Spleen (tissue), 7 donors: ENCODE measurements around the gene TLR1.

Source experiments
- POLR2A ChIP-seq, 3 donors: fragments of 450-650 bp; IDR thresholded peaks; one replicate each; pipeline ENCODE4 v1.5.1; 2017; ENCODE audit warnings: antibody characterized with exemption in 3 of 3, mild to moderate bottlenecking in 1 of 3
- POLR2AphosphoS5 ChIP-seq, 3 donors: sonication (generic); formaldehyde crosslinking; IDR thresholded peaks; one replicate each; pipeline ENCODE4 v1.5.1; 2017; ENCODE audit warnings: antibody characterized with exemption in 3 of 3
- TF ChIP-seq, protein P1 (sequence below), 11 experiments: fragments of 200-600 bp in 7 of 11; fragments of 450-650 bp in 4 of 11; sonication (generic) in 4 of 11; IDR thresholded peaks in 8 of 11; conservative IDR thresholded peaks in 3 of 11; 1 replicate in 7 of 11; 2 replicates in 4 of 11; pipeline versions ENCODE4 v1.4.0 to v1.8.0; 2016 to 2021; ENCODE audit warnings: antibody characterized with exemption in 11 of 11, inconsistent platforms in 4 of 11, mild to moderate bottlenecking in 1 of 11
- donor health status: DM: no; HTN: no; CAD: no; lungs with moderate emphysema.
- donor health status: DM: no; HTN: no; CAD: no.
- donor health status: DM: no; HTN: no; CAD: no.

GRCh38 chr4:38829237-38829636, 24.6 kb upstream of the TLR1 start:
- TF ChIP-seq, protein P1, sequence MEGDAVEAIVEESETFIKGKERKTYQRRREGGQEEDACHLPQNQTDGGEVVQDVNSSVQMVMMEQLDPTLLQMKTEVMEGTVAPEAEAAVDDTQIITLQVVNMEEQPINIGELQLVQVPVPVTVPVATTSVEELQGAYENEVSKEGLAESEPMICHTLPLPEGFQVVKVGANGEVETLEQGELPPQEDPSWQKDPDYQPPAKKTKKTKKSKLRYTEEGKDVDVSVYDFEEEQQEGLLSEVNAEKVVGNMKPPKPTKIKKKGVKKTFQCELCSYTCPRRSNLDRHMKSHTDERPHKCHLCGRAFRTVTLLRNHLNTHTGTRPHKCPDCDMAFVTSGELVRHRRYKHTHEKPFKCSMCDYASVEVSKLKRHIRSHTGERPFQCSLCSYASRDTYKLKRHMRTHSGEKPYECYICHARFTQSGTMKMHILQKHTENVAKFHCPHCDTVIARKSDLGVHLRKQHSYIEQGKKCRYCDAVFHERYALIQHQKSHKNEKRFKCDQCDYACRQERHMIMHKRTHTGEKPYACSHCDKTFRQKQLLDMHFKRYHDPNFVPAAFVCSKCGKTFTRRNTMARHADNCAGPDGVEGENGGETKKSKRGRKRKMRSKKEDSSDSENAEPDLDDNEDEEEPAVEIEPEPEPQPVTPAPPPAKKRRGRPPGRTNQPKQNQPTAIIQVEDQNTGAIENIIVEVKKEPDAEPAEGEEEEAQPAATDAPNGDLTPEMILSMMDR (IDR thresholded peaks at IDR 0.05 in 8 of 11, conservative IDR thresholded peaks at IDR 0.05 in 3 of 11), result no peak
- TF ChIP-seq POLR2A (IDR thresholded peaks at IDR 0.05), result no peak
- no peak for TF ChIP-seq POLR2AphosphoS5 (IDR thresholded peaks at IDR 0.05)
